K562 (cell line): ENCODE measurements around the gene MDH2. TPM values are rescaled to one million over a fixed set of nuclear protein-coding genes. Genes with fewer than 3 reads are reported as not detected.

Experiments used
- CBFA2T2 ChIP-seq: fragments of 450-650 bp; conservative IDR thresholded peaks from 2 replicates; pipeline ENCODE4 v1.6.1; 2017; ENCODE audit warnings: mild to moderate bottlenecking
- CBX8 ChIP-seq: fragments of 200-600 bp; sonication (generic); IDR thresholded peaks from 2 replicates; pipeline ENCODE4 v1.6.1; 2012; ENCODE audit warnings: borderline replicate concordance, mixed run types, low read depth, mild to moderate bottlenecking, moderate library complexity, mixed read lengths, low read length, control low read depth, inconsistent platforms; ENCODE audit not compliant: poor library complexity, severe bottlenecking; ENCODE audit errors: extremely low read depth
- ESRRA ChIP-seq: fragments of 450-650 bp; IDR thresholded peaks from 2 replicates; pipeline ENCODE4 v1.6.1; 2014; ENCODE audit warnings: low read depth, mild to moderate bottlenecking, moderate library complexity, borderline replicate concordance
- MBD2 ChIP-seq: sonication (generic); IDR thresholded peaks from 2 replicates; pipeline ENCODE4 v1.6.1; 2016; ENCODE audit warnings: low read depth, borderline replicate concordance
- MCM5 ChIP-seq: fragments of 450-650 bp; IDR thresholded peaks from 2 replicates; pipeline ENCODE4 v1.6.1; 2016; ENCODE audit warnings: low read depth
- NCOA6 ChIP-seq: fragments of 450-650 bp; IDR thresholded peaks from 2 replicates; pipeline ENCODE4 v1.6.1; 2017; ENCODE audit warnings: mild to moderate bottlenecking
- ZBTB7A ChIP-seq: IDR thresholded peaks from 2 replicates; pipeline ENCODE4 v1.6.1; 2011; ENCODE audit warnings: low read depth, mild to moderate bottlenecking, low read length, moderate library complexity, borderline replicate concordance; ENCODE audit not compliant: control insufficient read depth
- ZNF140 ChIP-seq: fragments of 250-450 bp; sonication (Bioruptor Pico); IDR thresholded peaks from 2 replicates; pipeline ENCODE4 v1.8.0; 2021; ENCODE audit warnings: moderate library complexity, mild to moderate bottlenecking, inconsistent platforms
- polyA plus RNA-seq, 8 experiments: library from polyadenylated mRNA; depleted of rRNA in 4 of 8; stranded (reverse) in 5 of 8; unstranded in 3 of 8; fragments of >200 nt; fragmentation: Nextera tagmentation in 2 of 8; fragmentation: Illumina TruSeq in 1 of 8; extraction: Ambion mirVana in 2 of 8; extraction: Trizol in 1 of 8; gene quantifications; 2 replicates each; pipeline versions ENCODE4 v1.2.1 to v1.2.3, GENCODE V29; 2011 to 2014; ENCODE audit warnings: inconsistent platforms in 1 of 8, missing spikeins in 1 of 8
- total RNA-seq, 7 experiments: library from RNA; depleted of rRNA in 6 of 7; stranded (reverse); fragments of >200 nt in 6 of 7; fragmentation: Illumina TruSeq in 2 of 7; extraction: Trizol in 2 of 7; gene quantifications; 2 replicates each; pipeline versions ENCODE4 v1.2.1 to v1.2.3, GENCODE V29; 2011 to 2021; ENCODE audit warnings: low replicate concordance in 1 of 7
- TF ChIP-seq, protein P1 (sequence below): fragments of 450-650 bp; formaldehyde crosslinking; IDR thresholded peaks from 2 replicates; pipeline ENCODE4 v1.4.0; 2022; ENCODE audit warnings: missing genetic modification characterization
- TF ChIP-seq, protein P2 (sequence below): fragments of 450-650 bp; formaldehyde crosslinking; conservative IDR thresholded peaks from 2 replicates; pipeline ENCODE4 v1.4.0; 2022; ENCODE audit warnings: mild to moderate bottlenecking, missing genetic modification characterization
- TF ChIP-seq, protein P3 (sequence below): IDR thresholded peaks from 3 replicates; pipeline ENCODE4 v1.6.1; 2011; ENCODE audit warnings: borderline replicate concordance, mild to moderate bottlenecking; ENCODE audit not compliant: insufficient read length, insufficient read depth
- TF ChIP-seq, protein P4 (sequence below): sonication (generic); IDR thresholded peaks from 2 replicates; pipeline ENCODE4 v1.6.1; 2016
- TF ChIP-seq, protein P5 (sequence below): fragments of 250-450 bp; sonication (Bioruptor Pico); IDR thresholded peaks from 2 replicates; pipeline ENCODE4 v1.5.0; 2020; ENCODE audit warnings: mild to moderate bottlenecking, borderline replicate concordance
- TF ChIP-seq, protein P6 (sequence below): fragments of 250-450 bp; sonication (Bioruptor Pico); IDR thresholded peaks from 2 replicates; pipeline ENCODE4 v1.8.0; 2021; ENCODE audit warnings: moderate library complexity, mild to moderate bottlenecking, inconsistent platforms
- TF ChIP-seq, protein P7 (sequence below): IDR thresholded peaks from 2 replicates; pipeline ENCODE4 v1.6.1; 2012; ENCODE audit warnings: low read depth, low read length, improper control_type of control experiment, borderline replicate concordance

The MDH2 gene
- total and polyA plus RNA-seq, 9 of the 15 experiments (the other 6 are each of a cell fraction or from before 2014, with no cell fraction given), result 106 to 701 (median 242) TPM

DNA sequence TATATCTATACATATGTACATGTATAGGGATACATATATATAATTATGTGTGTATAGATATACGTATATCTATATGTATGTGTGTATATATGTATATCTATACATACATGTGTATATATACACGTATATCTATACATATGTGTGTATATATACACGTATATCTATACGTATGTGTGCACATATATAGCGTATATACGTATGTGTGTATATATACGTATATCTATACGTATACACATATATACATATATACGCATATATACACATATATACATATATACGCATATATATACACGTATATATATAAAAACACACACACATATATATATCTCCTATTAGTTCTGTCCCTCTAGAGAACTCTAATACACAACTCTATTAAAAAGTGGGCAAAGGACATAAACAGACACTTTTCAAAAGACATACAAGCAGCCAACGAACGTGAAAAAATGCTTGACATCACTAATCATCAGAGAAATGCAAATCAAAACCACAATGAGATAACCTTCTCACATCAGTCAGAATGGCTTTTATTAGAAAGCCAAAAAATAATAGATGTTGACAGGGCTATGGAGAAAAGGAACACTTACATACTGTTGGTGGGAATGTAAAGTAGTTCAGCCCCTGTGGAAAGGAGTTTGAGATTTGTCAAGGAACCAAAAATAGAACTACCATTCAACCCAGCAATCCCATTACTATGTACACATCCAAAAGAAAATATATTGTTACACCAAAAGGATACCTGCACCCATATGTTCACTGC is 31.5 kb upstream of the MDH2 start (continued):
- TF ChIP-seq, protein P1, sequence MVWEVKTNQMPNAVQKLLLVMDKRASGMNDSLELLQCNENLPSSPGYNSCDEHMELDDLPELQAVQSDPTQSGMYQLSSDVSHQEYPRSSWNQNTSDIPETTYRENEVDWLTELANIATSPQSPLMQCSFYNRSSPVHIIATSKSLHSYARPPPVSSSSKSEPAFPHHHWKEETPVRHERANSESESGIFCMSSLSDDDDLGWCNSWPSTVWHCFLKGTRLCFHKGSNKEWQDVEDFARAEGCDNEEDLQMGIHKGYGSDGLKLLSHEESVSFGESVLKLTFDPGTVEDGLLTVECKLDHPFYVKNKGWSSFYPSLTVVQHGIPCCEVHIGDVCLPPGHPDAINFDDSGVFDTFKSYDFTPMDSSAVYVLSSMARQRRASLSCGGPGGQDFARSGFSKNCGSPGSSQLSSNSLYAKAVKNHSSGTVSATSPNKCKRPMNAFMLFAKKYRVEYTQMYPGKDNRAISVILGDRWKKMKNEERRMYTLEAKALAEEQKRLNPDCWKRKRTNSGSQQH (CRISPR knock-in tag), result no peak
- no peak for TF ChIP-seq NCOA6
- TF ChIP-seq, protein P2, sequence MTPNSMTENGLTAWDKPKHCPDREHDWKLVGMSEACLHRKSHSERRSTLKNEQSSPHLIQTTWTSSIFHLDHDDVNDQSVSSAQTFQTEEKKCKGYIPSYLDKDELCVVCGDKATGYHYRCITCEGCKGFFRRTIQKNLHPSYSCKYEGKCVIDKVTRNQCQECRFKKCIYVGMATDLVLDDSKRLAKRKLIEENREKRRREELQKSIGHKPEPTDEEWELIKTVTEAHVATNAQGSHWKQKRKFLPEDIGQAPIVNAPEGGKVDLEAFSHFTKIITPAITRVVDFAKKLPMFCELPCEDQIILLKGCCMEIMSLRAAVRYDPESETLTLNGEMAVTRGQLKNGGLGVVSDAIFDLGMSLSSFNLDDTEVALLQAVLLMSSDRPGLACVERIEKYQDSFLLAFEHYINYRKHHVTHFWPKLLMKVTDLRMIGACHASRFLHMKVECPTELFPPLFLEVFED (CRISPR knock-in tag), result no peak
- TF ChIP-seq, protein P3, sequence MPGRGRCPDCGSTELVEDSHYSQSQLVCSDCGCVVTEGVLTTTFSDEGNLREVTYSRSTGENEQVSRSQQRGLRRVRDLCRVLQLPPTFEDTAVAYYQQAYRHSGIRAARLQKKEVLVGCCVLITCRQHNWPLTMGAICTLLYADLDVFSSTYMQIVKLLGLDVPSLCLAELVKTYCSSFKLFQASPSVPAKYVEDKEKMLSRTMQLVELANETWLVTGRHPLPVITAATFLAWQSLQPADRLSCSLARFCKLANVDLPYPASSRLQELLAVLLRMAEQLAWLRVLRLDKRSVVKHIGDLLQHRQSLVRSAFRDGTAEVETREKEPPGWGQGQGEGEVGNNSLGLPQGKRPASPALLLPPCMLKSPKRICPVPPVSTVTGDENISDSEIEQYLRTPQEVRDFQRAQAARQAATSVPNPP, result no peak
- no peak for TF ChIP-seq MBD2
- TF ChIP-seq ESRRA, result no peak
- peak; percentile 97 for TF ChIP-seq ZNF140 (CRISPR knock-in tag)
- no peak for TF ChIP-seq ZBTB7A
- no peak for TF ChIP-seq CBX8
- TF ChIP-seq MCM5, result no peak
- TF ChIP-seq, protein P4, sequence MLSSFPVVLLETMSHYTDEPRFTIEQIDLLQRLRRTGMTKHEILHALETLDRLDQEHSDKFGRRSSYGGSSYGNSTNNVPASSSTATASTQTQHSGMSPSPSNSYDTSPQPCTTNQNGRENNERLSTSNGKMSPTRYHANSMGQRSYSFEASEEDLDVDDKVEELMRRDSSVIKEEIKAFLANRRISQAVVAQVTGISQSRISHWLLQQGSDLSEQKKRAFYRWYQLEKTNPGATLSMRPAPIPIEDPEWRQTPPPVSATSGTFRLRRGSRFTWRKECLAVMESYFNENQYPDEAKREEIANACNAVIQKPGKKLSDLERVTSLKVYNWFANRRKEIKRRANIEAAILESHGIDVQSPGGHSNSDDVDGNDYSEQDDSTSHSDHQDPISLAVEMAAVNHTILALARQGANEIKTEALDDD, result no peak
- TF ChIP-seq, protein P5, sequence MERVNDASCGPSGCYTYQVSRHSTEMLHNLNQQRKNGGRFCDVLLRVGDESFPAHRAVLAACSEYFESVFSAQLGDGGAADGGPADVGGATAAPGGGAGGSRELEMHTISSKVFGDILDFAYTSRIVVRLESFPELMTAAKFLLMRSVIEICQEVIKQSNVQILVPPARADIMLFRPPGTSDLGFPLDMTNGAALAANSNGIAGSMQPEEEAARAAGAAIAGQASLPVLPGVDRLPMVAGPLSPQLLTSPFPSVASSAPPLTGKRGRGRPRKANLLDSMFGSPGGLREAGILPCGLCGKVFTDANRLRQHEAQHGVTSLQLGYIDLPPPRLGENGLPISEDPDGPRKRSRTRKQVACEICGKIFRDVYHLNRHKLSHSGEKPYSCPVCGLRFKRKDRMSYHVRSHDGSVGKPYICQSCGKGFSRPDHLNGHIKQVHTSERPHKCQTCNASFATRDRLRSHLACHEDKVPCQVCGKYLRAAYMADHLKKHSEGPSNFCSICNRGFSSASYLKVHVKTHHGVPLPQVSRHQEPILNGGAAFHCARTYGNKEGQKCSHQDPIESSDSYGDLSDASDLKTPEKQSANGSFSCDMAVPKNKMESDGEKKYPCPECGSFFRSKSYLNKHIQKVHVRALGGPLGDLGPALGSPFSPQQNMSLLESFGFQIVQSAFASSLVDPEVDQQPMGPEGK, result peak; percentile 89; the same call in 1 of the 2 replicates
- TF ChIP-seq, protein P6, sequence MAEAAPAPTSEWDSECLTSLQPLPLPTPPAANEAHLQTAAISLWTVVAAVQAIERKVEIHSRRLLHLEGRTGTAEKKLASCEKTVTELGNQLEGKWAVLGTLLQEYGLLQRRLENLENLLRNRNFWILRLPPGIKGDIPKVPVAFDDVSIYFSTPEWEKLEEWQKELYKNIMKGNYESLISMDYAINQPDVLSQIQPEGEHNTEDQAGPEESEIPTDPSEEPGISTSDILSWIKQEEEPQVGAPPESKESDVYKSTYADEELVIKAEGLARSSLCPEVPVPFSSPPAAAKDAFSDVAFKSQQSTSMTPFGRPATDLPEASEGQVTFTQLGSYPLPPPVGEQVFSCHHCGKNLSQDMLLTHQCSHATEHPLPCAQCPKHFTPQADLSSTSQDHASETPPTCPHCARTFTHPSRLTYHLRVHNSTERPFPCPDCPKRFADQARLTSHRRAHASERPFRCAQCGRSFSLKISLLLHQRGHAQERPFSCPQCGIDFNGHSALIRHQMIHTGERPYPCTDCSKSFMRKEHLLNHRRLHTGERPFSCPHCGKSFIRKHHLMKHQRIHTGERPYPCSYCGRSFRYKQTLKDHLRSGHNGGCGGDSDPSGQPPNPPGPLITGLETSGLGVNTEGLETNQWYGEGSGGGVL (CRISPR knock-in tag), result no peak
- TF ChIP-seq, protein P7, sequence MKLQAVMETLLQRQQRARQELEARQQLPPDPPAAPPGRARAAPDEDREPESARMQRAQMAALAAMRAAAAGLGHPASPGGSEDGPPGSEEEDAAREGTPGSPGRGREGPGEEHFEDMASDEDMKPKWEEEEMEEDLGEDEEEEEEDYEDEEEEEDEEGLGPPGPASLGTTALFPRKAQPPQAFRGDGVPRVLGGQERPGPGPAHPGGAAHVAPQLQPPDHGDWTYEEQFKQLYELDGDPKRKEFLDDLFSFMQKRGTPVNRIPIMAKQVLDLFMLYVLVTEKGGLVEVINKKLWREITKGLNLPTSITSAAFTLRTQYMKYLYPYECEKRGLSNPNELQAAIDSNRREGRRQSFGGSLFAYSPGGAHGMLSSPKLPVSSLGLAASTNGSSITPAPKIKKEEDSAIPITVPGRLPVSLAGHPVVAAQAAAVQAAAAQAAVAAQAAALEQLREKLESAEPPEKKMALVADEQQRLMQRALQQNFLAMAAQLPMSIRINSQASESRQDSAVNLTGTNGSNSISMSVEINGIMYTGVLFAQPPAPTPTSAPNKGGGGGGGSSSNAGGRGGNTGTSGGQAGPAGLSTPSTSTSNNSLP, result no peak
- TF ChIP-seq CBFA2T2, result no peak
